HepG2 (cell line): ENCODE results near the gene TP73. TPM values are rescaled to one million over a fixed set of nuclear protein-coding genes. Genes with fewer than 3 reads are reported as not detected.
A peak's percentile ranks its signal among the peaks of the same experiment; 100 is the strongest.

ENCODE experiments used
- FOXK1 ChIP-seq: sonication (generic); formaldehyde crosslinking; IDR thresholded peaks from 2 replicates; pipeline ENCODE4 v1.4.0; 2020; ENCODE audit warnings: low read depth, missing genetic modification reagents, borderline replicate concordance
- GATA4 ChIP-seq: sonication (generic); IDR thresholded peaks from 2 replicates; pipeline ENCODE4 v1.6.1; 2016; ENCODE audit warnings: antibody characterized with exemption, low read depth, borderline replicate concordance
- GFI1 ChIP-seq: sonication (generic); formaldehyde crosslinking; IDR thresholded peaks from 2 replicates; pipeline ENCODE4 v1.5.0; 2020; ENCODE audit warnings: missing genetic modification reagents, mild to moderate bottlenecking, borderline replicate concordance
- KDM6A ChIP-seq: IDR thresholded peaks from 2 replicates; pipeline ENCODE4 v1.6.1; 2016; ENCODE audit warnings: low read depth
- KLF9 ChIP-seq: IDR thresholded peaks from 2 replicates; pipeline ENCODE4 v1.6.1; 2016; ENCODE audit warnings: low read depth
- NFATC3 ChIP-seq: sonication (generic); formaldehyde crosslinking; IDR thresholded peaks from 2 replicates; pipeline ENCODE4 v1.5.1; 2020; ENCODE audit warnings: mild to moderate bottlenecking, missing genetic modification reagents
- POLR2A ChIP-seq, 2 experiments: IDR thresholded peaks; 2 replicates each; pipeline ENCODE4 v1.6.1; 2011; ENCODE audit warnings: low read depth in 2 of 2, low read length in 2 of 2, mild to moderate bottlenecking in 1 of 2, moderate library complexity in 1 of 2; ENCODE audit not compliant: insufficient read depth in 1 of 2
- RFX1 ChIP-seq: fragments of 450-650 bp; IDR thresholded peaks from 2 replicates; pipeline ENCODE4 v1.6.1; 2017
- SETDB1 ChIP-seq: sonication (generic); formaldehyde crosslinking; IDR thresholded peaks from 2 replicates; pipeline ENCODE4 v1.5.1; 2020; ENCODE audit warnings: missing genetic modification reagents, mild to moderate bottlenecking, borderline replicate concordance
- ZNF432 ChIP-seq: sonication (generic); formaldehyde crosslinking; IDR thresholded peaks from 2 replicates; pipeline ENCODE4 v1.5.0; 2020; ENCODE audit warnings: missing genetic modification reagents, mild to moderate bottlenecking, borderline replicate concordance
- ZNF550 ChIP-seq: sonication (generic); formaldehyde crosslinking; IDR thresholded peaks from 2 replicates; pipeline ENCODE4 v1.4.0; 2020; ENCODE audit warnings: mild to moderate bottlenecking, missing genetic modification reagents, borderline replicate concordance
- polyA plus RNA-seq, 8 experiments: library from polyadenylated mRNA; depleted of rRNA in 3 of 8; stranded (reverse) in 7 of 8; unstranded in 1 of 8; fragments of >200 nt; fragmentation: Illumina TruSeq in 4 of 8; extraction: Trizol in 4 of 8; gene quantifications; 2 replicates each; pipeline versions ENCODE4 v1.2.1 to v1.2.3, GENCODE V29; 2011 to 2016; ENCODE audit warnings: low read depth in 4 of 8, missing spikeins in 1 of 8, mixed read lengths in 1 of 8; ENCODE audit not compliant: insufficient read depth in 1 of 8
- total RNA-seq, 5 experiments: library from RNA; depleted of rRNA; stranded (reverse); fragments of >200 nt; fragmentation: Illumina TruSeq; extraction: Trizol; gene quantifications; 2 replicates each; pipeline ENCODE4 v1.2.3, GENCODE V29; 2016; ENCODE audit warnings: low read depth in 1 of 5
- TF ChIP-seq, protein P1 (sequence below): sonication (generic); formaldehyde crosslinking; IDR thresholded peaks from 2 replicates; pipeline ENCODE4 v1.4.0; 2020; ENCODE audit warnings: mild to moderate bottlenecking, low read depth, missing genetic modification reagents
- TF ChIP-seq, protein P2 (sequence below): sonication (generic); formaldehyde crosslinking; IDR thresholded peaks from 2 replicates; pipeline ENCODE4 v1.4.0; 2020; ENCODE audit warnings: mild to moderate bottlenecking, missing genetic modification reagents, borderline replicate concordance
- TF ChIP-seq, protein P3 (sequence below): sonication (generic); formaldehyde crosslinking; IDR thresholded peaks from 2 replicates; pipeline ENCODE4 v1.4.0; 2020; ENCODE audit warnings: missing genetic modification reagents, borderline replicate concordance
- TF ChIP-seq, protein P4 (sequence below): sonication (generic); formaldehyde crosslinking; IDR thresholded peaks from 2 replicates; pipeline ENCODE4 v1.5.1; 2020; ENCODE audit warnings: mild to moderate bottlenecking, missing genetic modification reagents, moderate library complexity
- TF ChIP-seq, protein P5 (sequence below): sonication (generic); formaldehyde crosslinking; IDR thresholded peaks from 2 replicates; pipeline ENCODE4 v1.5.0; 2020; ENCODE audit warnings: mild to moderate bottlenecking, missing genetic modification reagents
- TF ChIP-seq, protein P6 (sequence below): sonication (generic); formaldehyde crosslinking; IDR thresholded peaks from 2 replicates; pipeline ENCODE4 v1.4.0; 2020; ENCODE audit warnings: mild to moderate bottlenecking, missing genetic modification reagents
- TF ChIP-seq, protein P7 (sequence below): sonication (generic); formaldehyde crosslinking; conservative IDR thresholded peaks from 2 replicates; pipeline ENCODE4 v1.8.0; 2022; ENCODE audit warnings: mild to moderate bottlenecking, moderate library complexity, missing genetic modification reagents

TP73 gene
- total and polyA plus RNA-seq, 2 of the 13 experiments (the other 11 are each of a cell fraction or from before 2014, with no cell fraction given) = 0.49 to 1.1 TPM

DNA sequence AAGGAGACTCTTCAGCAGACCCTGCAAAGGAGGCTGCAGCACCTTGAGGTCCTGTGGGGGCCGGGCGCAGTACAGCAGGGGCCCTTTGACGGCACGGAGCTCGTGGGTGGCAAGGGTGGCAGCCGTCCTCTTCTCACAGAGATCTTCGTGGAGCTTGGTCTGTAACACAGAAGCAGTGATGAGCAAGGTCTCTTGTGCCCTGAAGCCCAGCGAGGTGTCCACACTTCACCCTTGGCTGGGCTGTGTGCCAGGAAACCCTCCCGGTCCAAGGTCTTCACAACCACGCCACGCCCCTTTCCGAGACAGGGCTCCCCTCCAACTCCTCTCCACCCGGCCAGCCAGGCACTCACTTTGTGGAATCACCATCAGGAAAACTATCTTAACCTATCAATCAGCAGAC, 132.7 kb downstream of the TP73 start (continued):
- TF ChIP-seq GFI1 (CRISPR knock-in tag) = no peak
- TF ChIP-seq, protein P1, sequence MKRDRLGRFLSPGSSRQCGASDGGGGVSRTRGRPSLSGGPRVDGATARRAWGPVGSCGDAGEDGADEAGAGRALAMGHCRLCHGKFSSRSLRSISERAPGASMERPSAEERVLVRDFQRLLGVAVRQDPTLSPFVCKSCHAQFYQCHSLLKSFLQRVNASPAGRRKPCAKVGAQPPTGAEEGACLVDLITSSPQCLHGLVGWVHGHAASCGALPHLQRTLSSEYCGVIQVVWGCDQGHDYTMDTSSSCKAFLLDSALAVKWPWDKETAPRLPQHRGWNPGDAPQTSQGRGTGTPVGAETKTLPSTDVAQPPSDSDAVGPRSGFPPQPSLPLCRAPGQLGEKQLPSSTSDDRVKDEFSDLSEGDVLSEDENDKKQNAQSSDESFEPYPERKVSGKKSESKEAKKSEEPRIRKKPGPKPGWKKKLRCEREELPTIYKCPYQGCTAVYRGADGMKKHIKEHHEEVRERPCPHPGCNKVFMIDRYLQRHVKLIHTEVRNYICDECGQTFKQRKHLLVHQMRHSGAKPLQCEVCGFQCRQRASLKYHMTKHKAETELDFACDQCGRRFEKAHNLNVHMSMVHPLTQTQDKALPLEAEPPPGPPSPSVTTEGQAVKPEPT (CRISPR knock-in tag) = no peak
- no peak for TF ChIP-seq RFX1
- TF ChIP-seq, protein P2, sequence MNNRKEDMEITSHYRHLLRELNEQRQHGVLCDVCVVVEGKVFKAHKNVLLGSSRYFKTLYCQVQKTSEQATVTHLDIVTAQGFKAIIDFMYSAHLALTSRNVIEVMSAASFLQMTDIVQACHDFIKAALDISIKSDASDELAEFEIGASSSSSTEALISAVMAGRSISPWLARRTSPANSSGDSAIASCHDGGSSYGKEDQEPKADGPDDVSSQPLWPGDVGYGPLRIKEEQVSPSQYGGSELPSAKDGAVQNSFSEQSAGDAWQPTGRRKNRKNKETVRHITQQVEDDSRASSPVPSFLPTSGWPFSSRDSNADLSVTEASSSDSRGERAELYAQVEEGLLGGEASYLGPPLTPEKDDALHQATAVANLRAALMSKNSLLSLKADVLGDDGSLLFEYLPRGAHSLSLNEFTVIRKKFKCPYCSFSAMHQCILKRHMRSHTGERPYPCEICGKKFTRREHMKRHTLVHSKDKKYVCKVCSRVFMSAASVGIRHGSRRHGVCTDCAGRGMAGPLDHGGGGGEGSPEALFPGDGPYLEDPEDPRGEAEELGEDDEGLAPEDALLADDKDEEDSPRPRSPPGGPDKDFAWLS (CRISPR knock-in tag) = no peak
- TF ChIP-seq KDM6A (CRISPR knock-in tag) = no peak
- TF ChIP-seq, protein P3, sequence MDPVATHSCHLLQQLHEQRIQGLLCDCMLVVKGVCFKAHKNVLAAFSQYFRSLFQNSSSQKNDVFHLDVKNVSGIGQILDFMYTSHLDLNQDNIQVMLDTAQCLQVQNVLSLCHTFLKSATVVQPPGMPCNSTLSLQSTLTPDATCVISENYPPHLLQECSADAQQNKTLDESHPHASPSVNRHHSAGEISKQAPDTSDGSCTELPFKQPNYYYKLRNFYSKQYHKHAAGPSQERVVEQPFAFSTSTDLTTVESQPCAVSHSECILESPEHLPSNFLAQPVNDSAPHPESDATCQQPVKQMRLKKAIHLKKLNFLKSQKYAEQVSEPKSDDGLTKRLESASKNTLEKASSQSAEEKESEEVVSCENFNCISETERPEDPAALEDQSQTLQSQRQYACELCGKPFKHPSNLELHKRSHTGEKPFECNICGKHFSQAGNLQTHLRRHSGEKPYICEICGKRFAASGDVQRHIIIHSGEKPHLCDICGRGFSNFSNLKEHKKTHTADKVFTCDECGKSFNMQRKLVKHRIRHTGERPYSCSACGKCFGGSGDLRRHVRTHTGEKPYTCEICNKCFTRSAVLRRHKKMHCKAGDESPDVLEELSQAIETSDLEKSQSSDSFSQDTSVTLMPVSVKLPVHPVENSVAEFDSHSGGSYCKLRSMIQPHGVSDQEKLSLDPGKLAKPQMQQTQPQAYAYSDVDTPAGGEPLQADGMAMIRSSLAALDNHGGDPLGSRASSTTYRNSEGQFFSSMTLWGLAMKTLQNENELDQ (CRISPR knock-in tag) = no peak
- TF ChIP-seq, protein P4, sequence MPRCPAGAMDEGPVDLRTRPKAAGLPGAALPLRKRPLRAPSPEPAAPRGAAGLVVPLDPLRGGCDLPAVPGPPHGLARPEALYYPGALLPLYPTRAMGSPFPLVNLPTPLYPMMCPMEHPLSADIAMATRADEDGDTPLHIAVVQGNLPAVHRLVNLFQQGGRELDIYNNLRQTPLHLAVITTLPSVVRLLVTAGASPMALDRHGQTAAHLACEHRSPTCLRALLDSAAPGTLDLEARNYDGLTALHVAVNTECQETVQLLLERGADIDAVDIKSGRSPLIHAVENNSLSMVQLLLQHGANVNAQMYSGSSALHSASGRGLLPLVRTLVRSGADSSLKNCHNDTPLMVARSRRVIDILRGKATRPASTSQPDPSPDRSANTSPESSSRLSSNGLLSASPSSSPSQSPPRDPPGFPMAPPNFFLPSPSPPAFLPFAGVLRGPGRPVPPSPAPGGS (CRISPR knock-in tag) = no peak
- TF ChIP-seq, protein P5, sequence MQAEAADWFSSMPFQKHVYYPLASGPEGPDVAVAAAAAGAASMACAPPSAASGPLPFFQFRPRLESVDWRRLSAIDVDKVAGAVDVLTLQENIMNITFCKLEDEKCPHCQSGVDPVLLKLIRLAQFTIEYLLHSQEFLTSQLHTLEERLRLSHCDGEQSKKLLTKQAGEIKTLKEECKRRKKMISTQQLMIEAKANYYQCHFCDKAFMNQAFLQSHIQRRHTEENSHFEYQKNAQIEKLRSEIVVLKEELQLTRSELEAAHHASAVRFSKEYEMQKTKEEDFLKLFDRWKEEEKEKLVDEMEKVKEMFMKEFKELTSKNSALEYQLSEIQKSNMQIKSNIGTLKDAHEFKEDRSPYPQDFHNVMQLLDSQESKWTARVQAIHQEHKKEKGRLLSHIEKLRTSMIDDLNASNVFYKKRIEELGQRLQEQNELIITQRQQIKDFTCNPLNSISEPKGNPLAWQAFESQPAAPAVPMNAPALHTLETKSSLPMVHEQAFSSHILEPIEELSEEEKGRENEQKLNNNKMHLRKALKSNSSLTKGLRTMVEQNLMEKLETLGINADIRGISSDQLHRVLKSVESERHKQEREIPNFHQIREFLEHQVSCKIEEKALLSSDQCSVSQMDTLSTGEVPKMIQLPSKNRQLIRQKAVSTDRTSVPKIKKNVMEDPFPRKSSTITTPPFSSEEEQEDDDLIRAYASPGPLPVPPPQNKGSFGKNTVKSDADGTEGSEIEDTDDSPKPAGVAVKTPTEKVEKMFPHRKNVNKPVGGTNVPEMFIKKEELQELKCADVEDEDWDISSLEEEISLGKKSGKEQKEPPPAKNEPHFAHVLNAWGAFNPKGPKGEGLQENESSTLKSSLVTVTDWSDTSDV = no peak
- no peak for TF ChIP-seq NFATC3 (CRISPR knock-in tag)
- TF ChIP-seq ZNF432 (CRISPR knock-in tag) = no peak
- no peak for TF ChIP-seq GATA4
- TF ChIP-seq SETDB1 (CRISPR knock-in tag) = no peak
- no peak for TF ChIP-seq ZNF550 (CRISPR knock-in tag)
- 0 out of 2 replicates have a peak, but pooled peaks have one; percentile 40 for TF ChIP-seq KLF9 (CRISPR knock-in tag)
- peak in 1 of 2 experiments; percentile 32; a peak in 1 of 4 replicates for TF ChIP-seq POLR2A (IDR thresholded peaks at IDR 0.05; ENCODE audit: insufficient read depth in 1 of 2, low read depth in 2 of 2, low read length in 2 of 2)
- TF ChIP-seq, protein P6, sequence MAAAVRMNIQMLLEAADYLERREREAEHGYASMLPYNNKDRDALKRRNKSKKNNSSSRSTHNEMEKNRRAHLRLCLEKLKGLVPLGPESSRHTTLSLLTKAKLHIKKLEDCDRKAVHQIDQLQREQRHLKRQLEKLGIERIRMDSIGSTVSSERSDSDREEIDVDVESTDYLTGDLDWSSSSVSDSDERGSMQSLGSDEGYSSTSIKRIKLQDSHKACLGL (CRISPR knock-in tag) = no peak
- 0 out of 2 replicates have a peak, but pooled peaks have one; percentile 16 for TF ChIP-seq FOXK1 (CRISPR knock-in tag)
- TF ChIP-seq, protein P7, sequence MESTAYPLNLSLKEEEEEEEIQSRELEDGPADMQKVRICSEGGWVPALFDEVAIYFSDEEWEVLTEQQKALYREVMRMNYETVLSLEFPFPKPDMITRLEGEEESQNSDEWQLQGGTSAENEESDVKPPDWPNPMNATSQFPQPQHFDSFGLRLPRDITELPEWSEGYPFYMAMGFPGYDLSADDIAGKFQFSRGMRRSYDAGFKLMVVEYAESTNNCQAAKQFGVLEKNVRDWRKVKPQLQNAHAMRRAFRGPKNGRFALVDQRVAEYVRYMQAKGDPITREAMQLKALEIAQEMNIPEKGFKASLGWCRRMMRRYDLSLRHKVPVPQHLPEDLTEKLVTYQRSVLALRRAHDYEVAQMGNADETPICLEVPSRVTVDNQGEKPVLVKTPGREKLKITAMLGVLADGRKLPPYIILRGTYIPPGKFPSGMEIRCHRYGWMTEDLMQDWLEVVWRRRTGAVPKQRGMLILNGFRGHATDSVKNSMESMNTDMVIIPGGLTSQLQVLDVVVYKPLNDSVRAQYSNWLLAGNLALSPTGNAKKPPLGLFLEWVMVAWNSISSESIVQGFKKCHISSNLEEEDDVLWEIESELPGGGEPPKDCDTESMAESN (CRISPR knock-in tag) = no peak
